A673 (cell line): Measurements from ENCODE around the gene TMEM40.
"Not testable (repeated sequence)": the region's sequence is repeated elsewhere in the genome, so short reads cannot be mapped to it uniquely, and the experiment has no call there.

ENCODE experiments used
- CTCF ChIP-seq: fragments of 300-800, 200-600 bp; sonication (generic); conservative IDR thresholded peaks from 2 replicates; pipeline ENCODE4 v1.5.1; 2017; ENCODE audit warnings: low read depth, mild to moderate bottlenecking, antibody characterized with exemption, low read length, moderate library complexity, mixed read lengths
- EZH2 ChIP-seq: fragments of 200-600 bp; sonication (generic); IDR thresholded peaks from 2 replicates; pipeline ENCODE4 v1.6.1; 2017; ENCODE audit warnings: borderline replicate concordance, low read depth, mild to moderate bottlenecking, mixed read lengths, antibody characterized with exemption, low read length; ENCODE audit not compliant: poor library complexity, severe bottlenecking

- TF ChIP-seq CTCF, EZH2: not testable (repeated sequence)
These were observed 29.1 kb upstream of the TMEM40 start for GRCh38 chr3:12787967-12788690.
